ENCODE results near the gene CKMT1B.
"Not testable (repeated sequence)": the region's sequence is repeated elsewhere in the genome, so short reads cannot be mapped to it uniquely, and the experiment has no call there.

CKMT1B gene

GRCh38 chr15:43625106-43625505 is 31.3 kb downstream of the CKMT1B start:
- Histone ChIP-seq H3K27me3 (peaks cover 0 to 9% of the 10 kb centered on the region in 2 donors), H3K4me1 (no peaks in the 10 kb centered on the region), H3K27ac (no peak overlapping the region), H3K9me3 (no peaks in the 10 kb centered on the region), H3K4me3 (no peak overlapping the region), H3K36me3 (no peaks in the 10 kb centered on the region)
- intact Hi-C loops (cut with DNase I; ENCODE audit: low total_unique reads), result no loop called here
- no peak for DNase-seq
- TF ChIP-seq, protein P1, sequence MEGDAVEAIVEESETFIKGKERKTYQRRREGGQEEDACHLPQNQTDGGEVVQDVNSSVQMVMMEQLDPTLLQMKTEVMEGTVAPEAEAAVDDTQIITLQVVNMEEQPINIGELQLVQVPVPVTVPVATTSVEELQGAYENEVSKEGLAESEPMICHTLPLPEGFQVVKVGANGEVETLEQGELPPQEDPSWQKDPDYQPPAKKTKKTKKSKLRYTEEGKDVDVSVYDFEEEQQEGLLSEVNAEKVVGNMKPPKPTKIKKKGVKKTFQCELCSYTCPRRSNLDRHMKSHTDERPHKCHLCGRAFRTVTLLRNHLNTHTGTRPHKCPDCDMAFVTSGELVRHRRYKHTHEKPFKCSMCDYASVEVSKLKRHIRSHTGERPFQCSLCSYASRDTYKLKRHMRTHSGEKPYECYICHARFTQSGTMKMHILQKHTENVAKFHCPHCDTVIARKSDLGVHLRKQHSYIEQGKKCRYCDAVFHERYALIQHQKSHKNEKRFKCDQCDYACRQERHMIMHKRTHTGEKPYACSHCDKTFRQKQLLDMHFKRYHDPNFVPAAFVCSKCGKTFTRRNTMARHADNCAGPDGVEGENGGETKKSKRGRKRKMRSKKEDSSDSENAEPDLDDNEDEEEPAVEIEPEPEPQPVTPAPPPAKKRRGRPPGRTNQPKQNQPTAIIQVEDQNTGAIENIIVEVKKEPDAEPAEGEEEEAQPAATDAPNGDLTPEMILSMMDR (IDR thresholded peaks at IDR 0.05), result no peak

- H3K27me3 ChIP-seq; intact Hi-C loops (cut with DNase I; ENCODE audit: low total_unique reads); DNase-seq: not testable (repeated sequence)
These were observed 33.1 kb downstream of the CKMT1B start for GRCh38 chr15:43626937-43627336.

DNA sequence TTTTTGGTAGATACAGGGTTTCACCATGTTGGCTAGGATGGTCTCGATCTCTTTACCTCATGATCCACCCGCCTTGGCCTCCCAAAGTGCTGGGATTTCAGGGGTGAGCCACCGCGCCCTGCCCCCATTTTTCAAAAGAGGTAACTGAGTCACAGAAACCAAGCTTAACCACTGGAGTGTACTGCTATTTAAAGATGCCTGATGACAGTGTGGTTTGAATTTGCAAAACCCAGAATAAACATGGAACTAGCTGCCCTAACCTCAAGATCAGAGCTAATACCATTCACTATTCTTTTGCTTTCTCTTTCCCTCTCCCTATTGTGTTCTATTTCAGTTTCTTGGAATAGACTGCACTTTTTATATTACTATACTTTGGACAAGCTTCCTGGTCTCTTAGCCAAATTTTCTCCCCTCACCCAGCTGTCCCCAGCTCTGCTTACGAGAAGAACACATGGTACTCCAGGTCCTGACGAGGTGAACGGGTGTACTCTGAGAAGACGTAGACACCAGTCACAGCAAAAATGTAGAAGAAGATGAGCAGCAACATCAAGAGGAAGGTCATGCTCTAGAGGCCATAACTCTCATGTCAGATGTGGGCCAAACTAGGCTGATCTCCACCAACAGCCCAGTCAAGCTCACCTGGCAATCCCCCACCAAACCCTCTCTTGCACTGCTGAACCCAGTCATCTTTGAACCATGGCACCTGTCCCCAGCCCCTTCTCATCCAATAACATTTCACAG is 44.8 kb downstream of the CKMT1B start:
- intact Hi-C loops (cut with DNase I; ENCODE audit: low total_unique reads); H3K27ac ChIP-seq; DNase-seq; H3K36me3 ChIP-seq; H3K4me1 ChIP-seq; H3K9me3 ChIP-seq; H3K27me3 ChIP-seq; H3K4me3 ChIP-seq: not testable (repeated sequence)

More at GRCh38 chr15:43626937-43627336, 33.1 kb downstream of the CKMT1B start:
- not testable (repeated sequence) for H3K36me3 ChIP-seq, H3K9me3 ChIP-seq, H3K27ac ChIP-seq, H3K4me1 ChIP-seq, H3K4me3 ChIP-seq
